Activated T-helper 2 cell treated with anti-CD3 and anti-CD28 coated beads, Interferon-gamma antibody, Interleukin-2, Interleukin-4, amounts not matched to agents 10 μg/mL and 5 μg/mL and 100 μg/mL, durations not matched to agents 14 hours and 24 hours and 36 hours (primary cell): ENCODE data around the gene STK32C. TPM values are rescaled to one million over a fixed set of nuclear protein-coding genes. Genes with fewer than 3 reads are reported as not detected.
"Not testable (repeated sequence)": the region's sequence is repeated elsewhere in the genome, so short reads cannot be mapped to it uniquely, and the experiment has no call there.

Experiments
- DNase-seq: peaks from one replicate; pipeline ENCODE4 v3.0.0; 2021; ENCODE audit warnings: low spot score
- H3K27ac Mint-ChIP-seq: one replicate; pipeline ENCODE4 v1.8.0; 2021; ENCODE audit warnings: mixed read lengths
- H3K27me3 Mint-ChIP-seq: one replicate; pipeline ENCODE4 v1.8.0; 2021; ENCODE audit warnings: low read depth, mixed read lengths
- H3K36me3 Mint-ChIP-seq: one replicate; pipeline ENCODE4 v1.8.0; 2021; ENCODE audit warnings: low read depth, mixed read lengths
- H3K4me1 Mint-ChIP-seq: one replicate; pipeline ENCODE4 v1.8.0; 2021; ENCODE audit warnings: low read depth, mixed read lengths
- H3K4me3 Mint-ChIP-seq: one replicate; pipeline ENCODE4 v1.8.0; 2021; ENCODE audit warnings: low read depth, mild to moderate bottlenecking, moderate library complexity, mixed read lengths
- H3K9me3 Mint-ChIP-seq: one replicate; pipeline ENCODE4 v1.8.0; 2021; ENCODE audit warnings: mixed read lengths
- intact Hi-C: fragments of 100-400 bp; cut with micrococcal nuclease; formaldehyde crosslinking; loops from one replicate; pipeline ENCODE4 v1.15.1; 2023
- total RNA-seq: library from RNA; stranded (reverse); gene quantifications from 2 replicates; pipeline ENCODE4 v1.2.3, GENCODE V29; 2022

Gene STK32C
- total RNA-seq, result 17.3 and 18.8 TPM in 2 replicates

DNA sequence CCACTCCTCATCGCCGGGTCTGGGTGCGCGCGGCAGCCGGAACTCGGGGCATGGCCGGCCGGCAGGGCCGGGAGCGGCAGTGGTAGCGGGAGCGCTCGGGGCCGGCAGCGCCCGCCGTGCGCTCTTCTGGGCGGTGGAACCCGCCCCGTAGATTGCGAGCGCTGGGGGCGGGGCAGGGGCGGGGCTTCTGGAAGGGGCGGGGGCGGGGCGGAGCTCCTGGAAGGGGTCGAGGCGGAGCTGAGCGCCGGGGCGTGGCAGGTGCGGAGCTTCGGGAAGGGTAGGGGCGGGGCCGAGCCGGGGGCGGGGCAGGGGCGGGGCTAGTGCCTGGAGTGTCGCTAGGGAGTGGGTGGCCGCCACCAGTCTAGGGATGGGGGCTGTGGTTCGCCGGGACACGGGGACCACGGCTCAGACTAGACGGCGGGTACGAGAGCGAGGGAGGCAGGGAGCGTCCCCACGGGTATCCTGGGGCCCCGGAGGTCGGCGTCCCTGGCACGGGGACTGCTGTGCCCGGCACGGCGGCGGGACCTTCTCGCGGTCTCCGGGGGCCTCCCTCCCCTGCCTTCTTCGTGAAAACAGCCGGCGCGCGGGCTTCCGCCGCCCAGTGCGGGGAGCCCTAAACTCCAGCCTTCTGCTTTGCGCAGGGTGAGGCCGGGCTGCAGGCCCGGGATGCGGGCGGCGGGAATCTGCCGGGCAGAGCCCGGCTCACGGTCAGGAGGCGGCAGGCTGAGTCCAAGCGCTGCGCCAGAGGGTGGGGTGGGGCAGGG lies at the start of gene STK32C:
Gene STK32C (minus strand): TSS at position 128 of the 764 bp plus-strand sequence. CDS start 117 bp downstream, at position 11.
- intact Hi-C loops, result loop anchor here (1.0 to 5.0 kb wide), 5 partner anchors 24 to 229 kb away; partner anchors contain the start of genes DPYSL4, INPP5A and LRRC27
- Mint-ChIP-seq H3K27ac (peak within 1 kb of the TSS; percentile 38), H3K36me3 (no peaks in the 10 kb centered on the region), H3K4me3 (peak within 1 kb of the TSS; percentile 90), H3K27me3 (peaks cover 31% of the 10 kb centered on the region), H3K4me1 (peaks cover 4% of the 10 kb centered on the region), H3K9me3 (no peaks in the 10 kb centered on the region)
- DNase-seq, result peak; percentile 81

DNA sequence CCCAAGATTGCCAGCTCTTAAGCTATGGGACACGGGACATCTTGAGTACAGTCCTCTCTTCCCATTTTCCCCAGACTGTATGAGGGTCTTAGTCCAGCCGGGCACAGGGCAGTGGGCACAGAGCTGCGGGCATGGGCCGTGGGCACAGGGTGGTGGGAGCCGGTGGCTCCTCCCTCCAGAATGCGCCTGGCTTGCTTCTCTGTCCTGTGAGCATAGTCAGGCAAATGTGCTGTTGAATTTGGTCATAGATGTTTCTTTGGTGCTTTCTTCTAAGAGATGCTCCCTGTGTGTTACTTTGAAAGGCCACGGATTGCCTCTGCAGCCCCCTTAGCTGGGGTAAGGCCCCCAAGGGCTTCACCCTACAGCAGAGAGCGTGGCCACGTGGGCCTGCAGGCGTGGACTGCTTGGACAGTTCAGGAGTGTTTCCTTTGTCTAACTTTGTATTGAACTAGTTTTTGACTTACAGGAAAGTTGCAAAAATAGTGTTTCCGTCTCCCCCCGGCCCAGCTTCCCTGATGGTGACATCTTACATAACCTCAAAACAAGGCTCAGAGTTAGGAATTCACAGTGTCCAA lies 49.0 kb upstream of the STK32C start:
- Mint-ChIP-seq H3K27ac (no peak overlapping the region), H3K4me3 (no peak overlapping the region), H3K36me3 (no peaks in the 10 kb centered on the region), H3K27me3 (no peaks in the 10 kb centered on the region), H3K4me1 (no peaks in the 10 kb centered on the region), H3K9me3 (no peaks in the 10 kb centered on the region)
- no peak for DNase-seq
- intact Hi-C loops, result no loop called here

DNA sequence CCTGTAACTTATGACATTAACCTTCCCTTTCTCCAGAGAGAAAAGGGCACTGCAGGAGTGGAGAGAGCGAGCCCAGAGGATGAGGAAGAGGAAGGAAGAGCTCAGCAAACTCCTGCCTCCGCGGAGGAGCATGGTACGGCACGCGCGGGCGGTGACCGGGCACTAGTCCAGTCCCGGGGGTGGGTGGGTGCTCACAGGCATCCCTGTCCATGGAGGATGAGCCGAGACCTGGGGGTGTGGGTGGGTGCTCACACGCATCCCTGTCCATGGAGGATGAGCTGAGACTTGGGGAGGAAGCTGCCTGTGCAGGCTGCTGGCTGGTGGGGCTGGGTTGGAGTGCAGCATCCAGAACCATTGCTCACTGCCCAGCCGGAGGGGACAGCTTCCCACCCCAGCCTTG lies 48.0 kb upstream of the STK32C start:
- intact Hi-C loops, result no loop called here
- no peak overlapping the region for H3K27ac Mint-ChIP-seq
- H3K27me3 Mint-ChIP-seq, result no peaks in the 10 kb centered on the region
- DNase-seq, result no peak
- H3K9me3 Mint-ChIP-seq, result no peaks in the 10 kb centered on the region
- no peaks in the 10 kb centered on the region for H3K36me3 Mint-ChIP-seq
- H3K4me1 Mint-ChIP-seq, result no peaks in the 10 kb centered on the region
- no peak overlapping the region for H3K4me3 Mint-ChIP-seq

DNA sequence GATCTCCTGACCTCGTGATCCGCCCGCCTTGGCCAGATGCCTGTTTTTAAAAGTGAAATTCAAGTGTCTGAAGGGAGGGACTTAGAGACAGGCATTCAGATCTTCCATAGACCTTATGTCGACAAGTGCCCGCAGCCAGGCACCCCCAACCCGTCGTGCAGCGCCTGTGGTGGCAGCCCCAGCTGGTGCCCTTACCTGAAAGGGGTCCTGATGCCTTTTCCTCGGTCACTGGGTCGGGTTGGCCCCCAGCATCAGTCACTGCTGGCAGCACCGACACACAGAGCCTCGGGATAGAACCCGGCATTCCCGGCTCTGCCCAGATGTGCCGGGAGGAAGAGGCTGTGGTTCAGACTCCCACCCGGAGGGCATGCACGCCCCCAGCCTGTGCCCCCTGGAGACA lies 47.5 kb upstream of the STK32C start:
- H3K4me1 Mint-ChIP-seq, result no peaks in the 10 kb centered on the region
- H3K4me3 Mint-ChIP-seq, result no peak overlapping the region
- H3K27me3 Mint-ChIP-seq, result no peaks in the 10 kb centered on the region
- no peaks in the 10 kb centered on the region for H3K36me3 Mint-ChIP-seq
- no peak overlapping the region for H3K27ac Mint-ChIP-seq
- intact Hi-C loops, result no loop called here
- DNase-seq, result no peak
- H3K9me3 Mint-ChIP-seq, result no peaks in the 10 kb centered on the region

DNA sequence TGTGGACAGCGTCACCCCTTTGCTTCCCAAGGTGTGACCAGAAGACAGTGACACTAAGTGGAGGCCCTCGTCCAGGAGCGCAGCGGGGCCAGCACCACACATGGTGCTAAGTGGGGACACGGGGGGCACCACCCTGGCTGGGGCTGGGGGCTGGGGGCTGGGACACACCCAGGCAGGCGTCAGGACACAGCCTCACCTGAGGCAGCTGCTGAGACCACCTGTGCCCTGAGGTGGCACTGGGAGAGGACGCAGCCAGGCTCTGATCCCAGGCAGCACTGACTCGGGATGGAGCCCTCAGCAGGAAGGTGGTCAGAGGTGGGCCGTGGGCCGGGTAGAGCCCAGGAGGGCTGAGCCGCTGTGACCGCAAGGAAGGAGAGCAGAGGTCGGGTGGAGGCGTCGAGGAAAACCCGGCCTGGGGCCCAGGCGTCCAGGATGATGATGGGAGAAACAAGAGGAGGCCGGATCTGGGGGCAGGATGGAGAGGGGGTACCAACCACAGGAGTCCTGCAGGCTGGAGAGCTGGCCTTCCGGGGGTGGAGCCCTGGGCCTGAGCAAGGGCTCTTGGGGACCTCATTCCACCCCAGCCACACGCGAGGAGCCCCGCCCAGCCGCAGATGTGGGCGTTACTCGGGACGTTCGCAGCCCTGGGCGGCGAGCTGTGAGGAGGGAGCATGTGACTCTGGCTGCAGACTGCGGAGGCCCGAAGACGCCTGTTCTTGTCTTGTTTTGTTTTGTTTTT lies 46.8 kb upstream of the STK32C start:
- H3K27me3 Mint-ChIP-seq, result no peaks in the 10 kb centered on the region
- no peaks in the 10 kb centered on the region for H3K36me3 Mint-ChIP-seq
- intact Hi-C loops, result no loop called here
- H3K4me1 Mint-ChIP-seq, result no peaks in the 10 kb centered on the region
- no peak overlapping the region for H3K4me3 Mint-ChIP-seq
- no peaks in the 10 kb centered on the region for H3K9me3 Mint-ChIP-seq
- DNase-seq, result no peak
- H3K27ac Mint-ChIP-seq, result no peak overlapping the region

DNA sequence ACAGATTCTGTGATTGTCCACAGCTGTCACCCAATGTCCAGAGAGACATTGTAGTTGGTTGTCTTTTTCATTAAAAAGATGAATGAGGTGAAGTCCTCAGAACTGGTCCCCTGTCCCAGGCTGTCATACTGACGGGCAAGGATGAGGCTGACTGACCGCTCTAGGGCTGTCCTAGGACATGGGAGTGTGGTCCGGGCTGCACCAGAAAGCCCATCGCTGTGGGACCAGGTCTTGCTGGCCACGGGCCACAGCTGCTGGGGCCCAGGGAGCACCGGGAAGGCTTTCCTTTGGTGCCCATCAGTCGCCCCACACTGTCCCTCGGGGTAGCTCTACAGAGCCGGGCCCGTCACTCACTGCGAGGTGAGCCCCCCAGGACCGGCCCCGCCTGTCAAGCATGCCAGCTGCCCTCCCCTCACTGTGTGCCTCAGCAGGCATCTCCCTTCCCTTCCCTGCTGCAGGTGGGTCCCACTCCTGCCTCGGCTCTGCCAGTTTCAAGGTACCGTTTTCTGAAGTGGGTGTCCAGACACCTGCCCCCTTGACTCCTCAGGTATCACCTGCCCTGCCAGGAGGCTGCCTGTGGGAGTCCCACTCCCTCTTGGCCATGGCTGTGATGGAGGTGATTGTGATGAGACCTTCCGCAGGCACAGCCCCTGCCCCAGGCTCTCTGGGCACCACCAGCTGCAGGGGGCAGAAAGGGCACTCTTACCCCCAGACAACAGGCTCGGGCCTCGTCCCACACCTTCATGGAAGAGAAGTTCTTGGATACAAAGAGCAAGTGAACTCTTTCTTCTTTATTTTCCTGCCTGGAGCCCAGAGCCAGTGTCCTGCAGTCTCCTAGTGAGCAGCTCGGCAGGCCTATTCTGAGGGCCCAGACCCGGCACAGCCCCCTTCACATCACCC lies 46.0 kb upstream of the STK32C start:
- intact Hi-C loops, result no loop called here
- Mint-ChIP-seq H3K4me1 (no peaks in the 10 kb centered on the region), H3K27me3 (no peaks in the 10 kb centered on the region), H3K27ac (no peak overlapping the region), H3K4me3 (no peak overlapping the region), H3K9me3 (no peaks in the 10 kb centered on the region), H3K36me3 (no peaks in the 10 kb centered on the region)
- DNase-seq, result no peak

DNA sequence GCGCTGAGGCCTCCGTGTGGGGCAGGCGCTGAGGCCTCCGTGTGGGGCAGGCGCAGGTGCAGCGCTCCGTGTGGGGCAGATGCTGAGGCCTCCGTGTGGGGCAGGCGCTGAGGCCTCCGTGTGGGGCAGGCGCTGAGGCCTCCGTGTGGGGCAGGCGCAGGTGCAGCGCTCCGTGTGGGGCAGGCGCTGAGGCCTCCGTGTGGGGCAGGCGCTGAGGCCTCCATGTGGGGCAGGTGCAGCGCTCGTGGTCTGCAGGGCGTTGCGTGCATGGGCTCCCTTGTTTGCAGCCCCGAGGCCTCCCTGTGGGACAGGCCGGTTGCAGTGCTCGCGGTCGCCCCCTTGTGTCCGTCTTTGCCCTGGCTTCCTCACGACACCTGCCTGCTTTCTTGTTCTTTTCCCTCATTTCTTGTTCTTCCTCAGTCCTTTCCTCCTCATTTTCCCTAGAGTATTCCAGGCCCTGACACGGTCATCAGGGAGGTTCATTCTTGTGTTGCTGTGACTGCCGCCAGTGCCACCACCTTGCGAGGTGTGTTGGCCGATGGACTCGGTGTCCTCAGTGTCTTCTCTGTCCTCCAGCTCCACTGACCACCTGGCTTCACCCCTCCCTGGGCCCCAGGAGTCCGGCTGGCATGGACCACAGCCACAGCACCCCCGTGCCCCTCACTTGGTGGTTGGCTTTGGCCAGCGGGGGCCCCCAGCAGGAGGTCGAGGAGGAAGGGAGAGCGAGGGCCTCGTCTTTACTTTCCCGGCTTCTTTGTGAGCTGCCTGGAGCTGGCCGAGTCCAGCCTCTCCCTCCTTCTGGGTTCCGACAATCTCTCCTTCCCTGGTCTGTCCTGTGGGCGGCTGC lies 44.9 kb upstream of the STK32C start:
- not testable (repeated sequence) for H3K4me1 Mint-ChIP-seq, H3K4me3 Mint-ChIP-seq, H3K36me3 Mint-ChIP-seq, H3K27me3 Mint-ChIP-seq, H3K9me3 Mint-ChIP-seq, H3K27ac Mint-ChIP-seq
- intact Hi-C loops, result loop anchor here (1.0 kb wide), 1 partner anchor 129 kb away; no protein-coding TSS in a partner anchor
- DNase-seq, result peak; percentile 48

DNA sequence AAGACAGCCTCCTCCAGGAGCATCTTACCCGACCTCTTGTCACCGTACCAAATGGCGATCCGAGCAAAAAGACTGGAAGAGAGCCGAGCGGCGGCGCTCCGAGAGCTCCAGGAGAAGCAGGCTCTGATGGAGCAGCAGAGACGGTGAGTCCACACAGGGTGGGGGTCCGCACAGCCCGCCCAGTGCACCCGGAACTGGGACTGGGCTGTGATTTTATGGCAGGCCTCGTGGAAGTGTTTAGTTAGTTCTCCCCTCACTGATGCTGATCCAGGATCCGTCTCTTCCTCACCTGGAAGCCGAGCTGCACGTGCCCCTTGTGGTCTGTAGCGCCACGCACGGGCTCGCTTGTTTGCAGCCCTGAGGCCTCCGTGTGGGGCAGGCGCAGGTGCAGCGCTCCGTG lies 43.9 kb upstream of the STK32C start:
- intact Hi-C loops, result loop anchor here (1.0 kb wide), 1 partner anchor 128 kb away; no protein-coding TSS in a partner anchor
- Mint-ChIP-seq H3K36me3 (no peaks in the 10 kb centered on the region), H3K4me3 (no peak overlapping the region), H3K27ac (no peak overlapping the region), H3K9me3 (no peaks in the 10 kb centered on the region), H3K27me3 (no peaks in the 10 kb centered on the region), H3K4me1 (no peaks in the 10 kb centered on the region)
- DNase-seq, result no peak

DNA sequence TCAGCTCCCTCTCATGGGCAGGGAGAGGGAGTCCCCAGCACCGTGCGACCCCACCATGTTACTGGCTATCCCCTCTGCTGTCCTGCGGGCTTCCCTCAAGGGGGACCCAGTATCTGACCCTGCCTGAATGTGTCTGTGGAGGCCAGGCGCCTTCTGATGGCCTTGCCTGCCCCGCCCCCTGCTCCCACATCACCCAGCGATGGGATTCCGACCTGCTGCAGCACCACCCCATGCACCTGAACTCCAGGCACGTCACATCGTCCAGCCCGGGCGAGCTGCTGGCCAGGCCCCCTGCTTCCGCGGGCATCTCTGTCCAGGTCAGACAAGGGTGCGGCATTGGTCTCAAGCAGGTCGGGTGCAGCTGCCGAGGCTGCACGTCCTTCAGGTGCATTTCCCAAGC lies 43.2 kb upstream of the STK32C start:
- H3K36me3 Mint-ChIP-seq, result no peaks in the 10 kb centered on the region
- H3K27ac Mint-ChIP-seq, result no peak overlapping the region
- no peaks in the 10 kb centered on the region for H3K27me3 Mint-ChIP-seq
- intact Hi-C loops, result no loop called here
- H3K4me3 Mint-ChIP-seq, result no peak overlapping the region
- H3K9me3 Mint-ChIP-seq, result no peaks in the 10 kb centered on the region
- DNase-seq, result no peak
- H3K4me1 Mint-ChIP-seq, result no peaks in the 10 kb centered on the region

DNA sequence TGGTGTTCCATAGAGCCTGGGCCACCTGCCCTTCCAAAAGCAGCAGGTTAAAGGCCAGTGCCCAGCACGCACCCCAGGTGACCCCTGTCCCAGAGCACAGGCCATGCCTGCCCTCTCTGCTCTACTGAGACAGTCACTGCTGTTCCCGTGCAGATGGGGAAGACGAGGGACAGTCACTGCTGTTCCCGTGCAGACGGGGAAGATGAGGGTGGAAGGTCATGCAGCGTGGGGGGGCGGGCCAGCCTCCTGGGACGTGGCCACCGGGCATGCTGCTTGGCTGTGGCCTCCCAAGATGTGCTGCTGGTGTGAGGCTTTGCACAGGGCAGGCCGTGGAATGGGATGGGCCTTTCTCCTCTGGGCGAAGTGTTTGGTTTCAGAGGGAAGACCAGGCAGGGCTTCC lies 42.6 kb upstream of the STK32C start:
- intact Hi-C loops, result no loop called here
- no peak overlapping the region for H3K27ac Mint-ChIP-seq
- H3K9me3 Mint-ChIP-seq, result no peaks in the 10 kb centered on the region
- no peaks in the 10 kb centered on the region for H3K27me3 Mint-ChIP-seq
- no peaks in the 10 kb centered on the region for H3K36me3 Mint-ChIP-seq
- no peak for DNase-seq
- H3K4me3 Mint-ChIP-seq, result no peak overlapping the region
- H3K4me1 Mint-ChIP-seq, result no peaks in the 10 kb centered on the region

DNA sequence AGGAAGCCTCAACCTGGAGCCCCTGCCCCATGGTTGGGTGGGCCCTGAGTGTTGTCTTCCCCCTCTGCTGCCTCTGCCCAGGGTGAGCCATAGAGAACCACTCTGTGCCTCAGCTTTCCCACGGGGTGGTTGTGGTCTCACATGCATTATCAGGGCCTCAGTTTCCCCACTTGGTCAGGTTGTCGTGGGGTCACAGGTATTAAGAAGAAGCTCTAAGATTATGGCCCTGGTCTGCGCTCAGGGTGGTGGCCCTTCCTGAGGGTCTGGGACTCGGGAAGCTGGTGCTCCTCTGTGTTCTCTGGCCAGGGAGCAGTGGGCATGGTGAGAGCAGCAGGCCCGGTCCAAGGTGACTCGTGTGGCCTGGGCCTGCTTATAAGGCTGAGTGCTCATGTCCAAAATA lies 42.0 kb upstream of the STK32C start:
- Mint-ChIP-seq H3K4me1 (no peaks in the 10 kb centered on the region), H3K9me3 (no peaks in the 10 kb centered on the region), H3K4me3 (no peak overlapping the region), H3K36me3 (no peaks in the 10 kb centered on the region), H3K27ac (no peak overlapping the region), H3K27me3 (no peaks in the 10 kb centered on the region)
- no peak for DNase-seq
- intact Hi-C loops, result no loop called here

DNA sequence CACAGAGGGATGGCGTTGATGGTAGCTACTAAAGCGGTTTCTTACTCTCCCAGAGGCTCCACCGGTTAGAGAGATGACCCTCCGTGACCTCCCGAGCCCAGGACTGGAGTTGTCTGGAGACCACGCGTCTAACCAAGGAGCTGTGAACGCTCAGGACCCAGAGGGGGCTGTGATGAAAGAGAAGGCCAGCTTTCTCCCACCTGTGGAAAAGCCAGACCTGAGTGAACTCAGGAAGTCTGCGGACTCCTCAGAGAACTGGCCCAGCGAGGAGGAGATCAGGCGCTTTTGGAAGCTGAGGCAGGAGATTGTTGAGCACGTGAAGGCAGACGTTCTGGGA lies 40.1 kb upstream of the STK32C start:
- H3K9me3 Mint-ChIP-seq, result no peaks in the 10 kb centered on the region
- no peaks in the 10 kb centered on the region for H3K4me1 Mint-ChIP-seq
- no peak for DNase-seq
- no peaks in the 10 kb centered on the region for H3K36me3 Mint-ChIP-seq
- H3K27ac Mint-ChIP-seq, result no peak overlapping the region
- intact Hi-C loops, result no loop called here
- no peak overlapping the region for H3K4me3 Mint-ChIP-seq
- H3K27me3 Mint-ChIP-seq, result no peaks in the 10 kb centered on the region
